ENCODE data around the gene KCTD2. TPM values are rescaled to one million over a fixed set of nuclear protein-coding genes. Genes with fewer than 3 reads are reported as not detected.

Gene KCTD2
- total and polyA plus RNA-seq, 9 of the 15 experiments (the other 6 are each of a cell fraction or from before 2014, with no cell fraction given) = 1.7 to 32.9 (median 15.8) TPM

DNA sequence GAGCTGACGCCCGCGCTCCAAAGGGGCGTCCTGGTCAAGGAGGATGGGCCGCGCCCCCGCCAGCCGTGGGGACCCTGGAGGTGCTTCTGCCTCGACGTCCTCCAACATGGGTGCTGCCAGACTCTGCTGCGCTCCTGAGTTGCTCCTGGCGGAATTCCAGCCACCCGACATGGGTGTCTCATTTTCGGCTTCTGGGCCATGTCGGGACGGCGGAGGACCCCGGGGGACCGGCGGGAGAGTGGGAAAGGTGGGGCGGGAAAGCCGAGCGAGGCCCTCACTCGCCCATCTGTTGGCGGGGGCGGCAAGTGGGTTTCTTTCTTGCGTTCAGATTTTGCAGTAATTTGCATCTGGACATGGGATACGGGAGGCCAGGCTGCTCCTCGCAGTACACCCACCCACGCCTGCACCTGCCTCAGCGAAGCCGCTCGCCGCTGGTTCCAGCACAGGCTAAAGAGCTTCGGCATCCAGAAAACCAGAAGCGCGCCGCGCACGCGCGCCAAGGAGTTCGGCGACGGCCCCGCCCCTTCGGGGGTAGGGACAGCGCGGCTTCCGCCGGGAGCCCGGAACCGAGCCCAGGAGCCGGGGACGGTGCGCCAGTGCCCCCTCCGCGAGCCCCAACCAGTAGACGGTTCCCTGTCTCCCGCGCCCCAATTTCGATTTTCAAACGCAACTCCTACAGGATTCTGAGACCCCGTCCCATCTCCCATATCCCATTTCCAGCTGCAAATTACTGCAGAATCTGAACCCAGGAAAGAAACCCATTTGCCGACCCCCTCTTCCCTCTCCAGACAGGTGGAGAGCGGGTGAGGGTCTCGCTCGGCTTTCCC is 62.6 kb downstream of the KCTD2 start, which contains the start of gene ARMC7 (continued):
- TF ChIP-seq, protein P1, sequence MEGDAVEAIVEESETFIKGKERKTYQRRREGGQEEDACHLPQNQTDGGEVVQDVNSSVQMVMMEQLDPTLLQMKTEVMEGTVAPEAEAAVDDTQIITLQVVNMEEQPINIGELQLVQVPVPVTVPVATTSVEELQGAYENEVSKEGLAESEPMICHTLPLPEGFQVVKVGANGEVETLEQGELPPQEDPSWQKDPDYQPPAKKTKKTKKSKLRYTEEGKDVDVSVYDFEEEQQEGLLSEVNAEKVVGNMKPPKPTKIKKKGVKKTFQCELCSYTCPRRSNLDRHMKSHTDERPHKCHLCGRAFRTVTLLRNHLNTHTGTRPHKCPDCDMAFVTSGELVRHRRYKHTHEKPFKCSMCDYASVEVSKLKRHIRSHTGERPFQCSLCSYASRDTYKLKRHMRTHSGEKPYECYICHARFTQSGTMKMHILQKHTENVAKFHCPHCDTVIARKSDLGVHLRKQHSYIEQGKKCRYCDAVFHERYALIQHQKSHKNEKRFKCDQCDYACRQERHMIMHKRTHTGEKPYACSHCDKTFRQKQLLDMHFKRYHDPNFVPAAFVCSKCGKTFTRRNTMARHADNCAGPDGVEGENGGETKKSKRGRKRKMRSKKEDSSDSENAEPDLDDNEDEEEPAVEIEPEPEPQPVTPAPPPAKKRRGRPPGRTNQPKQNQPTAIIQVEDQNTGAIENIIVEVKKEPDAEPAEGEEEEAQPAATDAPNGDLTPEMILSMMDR (IDR thresholded peaks at IDR 0.05 in 2 of 3, conservative IDR thresholded peaks at IDR 0.05 in 1 of 3; ENCODE audit: insufficient read depth in 2 of 3, low read depth in 1 of 3, low read length in 3 of 3) = peak in 1 of 3 experiments; percentile 24; a peak in 1 of 6 replicates
- TF ChIP-seq PCBP1 (IDR thresholded peaks at IDR 0.05; ENCODE audit: low read depth, low read length, poor library complexity, severe bottlenecking) (peak; percentile 49), ZNF311 (CRISPR knock-in tag; IDR thresholded peaks at IDR 0.05) (0 out of 2 replicates have a peak, but pooled peaks have one; percentile 18), ZNF764 (CRISPR knock-in tag; IDR thresholded peaks at IDR 0.05; ENCODE audit: low read depth) (no peak), RBFOX2 (IDR thresholded peaks at IDR 0.05; ENCODE audit: low read depth, low read length) (peak; percentile 93), CREB1 (IDR thresholded peaks at IDR 0.05) (no peak), CREB1 (CRISPR knock-in tag; IDR thresholded peaks at IDR 0.05) (0 out of 2 replicates have a peak, but pooled peaks have one; percentile 33), ETV5 (CRISPR knock-in tag; IDR thresholded peaks at IDR 0.05; ENCODE audit: low read depth) (peak; percentile 39; the same call in 1 of the 2 replicates)
- TF ChIP-seq, protein P2, sequence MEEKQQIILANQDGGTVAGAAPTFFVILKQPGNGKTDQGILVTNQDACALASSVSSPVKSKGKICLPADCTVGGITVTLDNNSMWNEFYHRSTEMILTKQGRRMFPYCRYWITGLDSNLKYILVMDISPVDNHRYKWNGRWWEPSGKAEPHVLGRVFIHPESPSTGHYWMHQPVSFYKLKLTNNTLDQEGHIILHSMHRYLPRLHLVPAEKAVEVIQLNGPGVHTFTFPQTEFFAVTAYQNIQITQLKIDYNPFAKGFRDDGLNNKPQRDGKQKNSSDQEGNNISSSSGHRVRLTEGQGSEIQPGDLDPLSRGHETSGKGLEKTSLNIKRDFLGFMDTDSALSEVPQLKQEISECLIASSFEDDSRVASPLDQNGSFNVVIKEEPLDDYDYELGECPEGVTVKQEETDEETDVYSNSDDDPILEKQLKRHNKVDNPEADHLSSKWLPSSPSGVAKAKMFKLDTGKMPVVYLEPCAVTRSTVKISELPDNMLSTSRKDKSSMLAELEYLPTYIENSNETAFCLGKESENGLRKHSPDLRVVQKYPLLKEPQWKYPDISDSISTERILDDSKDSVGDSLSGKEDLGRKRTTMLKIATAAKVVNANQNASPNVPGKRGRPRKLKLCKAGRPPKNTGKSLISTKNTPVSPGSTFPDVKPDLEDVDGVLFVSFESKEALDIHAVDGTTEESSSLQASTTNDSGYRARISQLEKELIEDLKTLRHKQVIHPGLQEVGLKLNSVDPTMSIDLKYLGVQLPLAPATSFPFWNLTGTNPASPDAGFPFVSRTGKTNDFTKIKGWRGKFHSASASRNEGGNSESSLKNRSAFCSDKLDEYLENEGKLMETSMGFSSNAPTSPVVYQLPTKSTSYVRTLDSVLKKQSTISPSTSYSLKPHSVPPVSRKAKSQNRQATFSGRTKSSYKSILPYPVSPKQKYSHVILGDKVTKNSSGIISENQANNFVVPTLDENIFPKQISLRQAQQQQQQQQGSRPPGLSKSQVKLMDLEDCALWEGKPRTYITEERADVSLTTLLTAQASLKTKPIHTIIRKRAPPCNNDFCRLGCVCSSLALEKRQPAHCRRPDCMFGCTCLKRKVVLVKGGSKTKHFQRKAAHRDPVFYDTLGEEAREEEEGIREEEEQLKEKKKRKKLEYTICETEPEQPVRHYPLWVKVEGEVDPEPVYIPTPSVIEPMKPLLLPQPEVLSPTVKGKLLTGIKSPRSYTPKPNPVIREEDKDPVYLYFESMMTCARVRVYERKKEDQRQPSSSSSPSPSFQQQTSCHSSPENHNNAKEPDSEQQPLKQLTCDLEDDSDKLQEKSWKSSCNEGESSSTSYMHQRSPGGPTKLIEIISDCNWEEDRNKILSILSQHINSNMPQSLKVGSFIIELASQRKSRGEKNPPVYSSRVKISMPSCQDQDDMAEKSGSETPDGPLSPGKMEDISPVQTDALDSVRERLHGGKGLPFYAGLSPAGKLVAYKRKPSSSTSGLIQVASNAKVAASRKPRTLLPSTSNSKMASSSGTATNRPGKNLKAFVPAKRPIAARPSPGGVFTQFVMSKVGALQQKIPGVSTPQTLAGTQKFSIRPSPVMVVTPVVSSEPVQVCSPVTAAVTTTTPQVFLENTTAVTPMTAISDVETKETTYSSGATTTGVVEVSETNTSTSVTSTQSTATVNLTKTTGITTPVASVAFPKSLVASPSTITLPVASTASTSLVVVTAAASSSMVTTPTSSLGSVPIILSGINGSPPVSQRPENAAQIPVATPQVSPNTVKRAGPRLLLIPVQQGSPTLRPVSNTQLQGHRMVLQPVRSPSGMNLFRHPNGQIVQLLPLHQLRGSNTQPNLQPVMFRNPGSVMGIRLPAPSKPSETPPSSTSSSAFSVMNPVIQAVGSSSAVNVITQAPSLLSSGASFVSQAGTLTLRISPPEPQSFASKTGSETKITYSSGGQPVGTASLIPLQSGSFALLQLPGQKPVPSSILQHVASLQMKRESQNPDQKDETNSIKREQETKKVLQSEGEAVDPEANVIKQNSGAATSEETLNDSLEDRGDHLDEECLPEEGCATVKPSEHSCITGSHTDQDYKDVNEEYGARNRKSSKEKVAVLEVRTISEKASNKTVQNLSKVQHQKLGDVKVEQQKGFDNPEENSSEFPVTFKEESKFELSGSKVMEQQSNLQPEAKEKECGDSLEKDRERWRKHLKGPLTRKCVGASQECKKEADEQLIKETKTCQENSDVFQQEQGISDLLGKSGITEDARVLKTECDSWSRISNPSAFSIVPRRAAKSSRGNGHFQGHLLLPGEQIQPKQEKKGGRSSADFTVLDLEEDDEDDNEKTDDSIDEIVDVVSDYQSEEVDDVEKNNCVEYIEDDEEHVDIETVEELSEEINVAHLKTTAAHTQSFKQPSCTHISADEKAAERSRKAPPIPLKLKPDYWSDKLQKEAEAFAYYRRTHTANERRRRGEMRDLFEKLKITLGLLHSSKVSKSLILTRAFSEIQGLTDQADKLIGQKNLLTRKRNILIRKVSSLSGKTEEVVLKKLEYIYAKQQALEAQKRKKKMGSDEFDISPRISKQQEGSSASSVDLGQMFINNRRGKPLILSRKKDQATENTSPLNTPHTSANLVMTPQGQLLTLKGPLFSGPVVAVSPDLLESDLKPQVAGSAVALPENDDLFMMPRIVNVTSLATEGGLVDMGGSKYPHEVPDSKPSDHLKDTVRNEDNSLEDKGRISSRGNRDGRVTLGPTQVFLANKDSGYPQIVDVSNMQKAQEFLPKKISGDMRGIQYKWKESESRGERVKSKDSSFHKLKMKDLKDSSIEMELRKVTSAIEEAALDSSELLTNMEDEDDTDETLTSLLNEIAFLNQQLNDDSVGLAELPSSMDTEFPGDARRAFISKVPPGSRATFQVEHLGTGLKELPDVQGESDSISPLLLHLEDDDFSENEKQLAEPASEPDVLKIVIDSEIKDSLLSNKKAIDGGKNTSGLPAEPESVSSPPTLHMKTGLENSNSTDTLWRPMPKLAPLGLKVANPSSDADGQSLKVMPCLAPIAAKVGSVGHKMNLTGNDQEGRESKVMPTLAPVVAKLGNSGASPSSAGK (IDR thresholded peaks at IDR 0.05) = peak; percentile 81
